NK-92 (cell line): ENCODE results near the gene B4GALT5.

ENCODE experiments used
- DNase-seq: peaks from one replicate; lab custom pipeline; 2025; ENCODE audit not compliant: unreplicated experiment; lab: John Stamatoyannopoulos, UW

B4GALT5 gene

DNA sequence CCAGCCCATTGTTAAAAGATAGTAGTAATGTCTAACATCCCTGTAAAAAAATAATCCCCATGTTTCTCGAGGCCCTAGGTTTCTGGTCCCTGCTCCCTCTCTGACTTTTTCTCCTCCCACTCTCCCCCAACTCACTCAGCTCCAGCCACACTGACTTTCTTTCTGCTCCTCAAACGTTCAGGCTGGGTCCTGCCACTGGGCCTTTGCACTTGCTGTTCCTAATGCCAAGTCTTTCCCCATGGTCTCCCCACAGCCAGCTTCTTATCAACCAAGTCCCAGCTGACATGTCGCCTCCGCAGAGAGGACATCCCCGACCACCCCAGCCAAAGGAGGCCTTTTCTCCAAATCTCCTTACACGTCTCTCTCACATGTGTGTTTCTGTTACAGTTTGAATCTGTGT lies 123.9 kb downstream of the B4GALT5 start:
- DNase-seq = no peak

- no peak for DNase-seq
Observed at GRCh38 chr20:49587111-49587570, 126.5 kb downstream of the B4GALT5 start.

- DNase-seq = no peak
Observed at GRCh38 chr20:49585585-49586245, 128.0 kb downstream of the B4GALT5 start.

GRCh38 chr20:49584418-49585382 lies 129.0 kb downstream of the B4GALT5 start:
- DNase-seq = no peak

DNA sequence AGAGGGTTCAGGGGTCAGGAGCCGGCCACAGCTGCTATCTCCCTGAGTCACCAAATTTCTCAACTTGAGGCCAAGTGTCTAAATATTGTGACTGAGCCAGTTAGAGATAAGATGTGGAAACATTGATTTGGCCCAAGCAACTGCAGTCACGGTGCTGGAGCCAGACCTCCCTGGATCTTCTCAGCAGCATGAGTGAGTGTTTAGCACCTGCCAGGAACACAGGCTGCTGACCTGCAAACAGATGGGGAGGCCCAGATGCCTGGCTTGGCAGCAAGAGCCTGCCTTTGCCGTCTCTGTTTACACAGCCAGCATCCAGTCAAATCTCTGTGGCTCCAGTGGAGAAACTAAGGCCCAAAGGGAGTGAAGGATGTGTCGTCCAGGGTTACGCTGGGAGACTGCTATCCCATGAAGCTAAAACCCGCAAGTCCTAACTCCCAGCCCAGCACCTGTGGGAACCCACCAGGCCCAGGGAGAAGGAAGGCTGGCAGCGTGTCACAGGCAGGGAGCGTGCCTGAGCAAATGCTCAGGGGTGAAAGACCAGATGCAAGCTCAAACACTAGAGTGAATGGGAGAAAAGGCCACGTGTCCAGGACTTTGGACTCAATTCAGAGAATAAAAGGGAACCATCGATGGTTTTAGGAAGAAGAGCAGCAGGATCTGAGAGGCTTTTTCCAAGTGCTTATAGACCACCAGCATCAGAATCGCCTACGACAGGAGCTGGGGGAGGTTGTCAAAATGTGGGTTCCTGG lies 129.8 kb downstream of the B4GALT5 start:
- DNase-seq = no peak

GRCh38 chr20:49583343-49583668 lies 130.4 kb downstream of the B4GALT5 start:
- no peak for DNase-seq
